Uterus (tissue), 4 donors: ENCODE measurements around the gene SLFN14. TPM values are rescaled to one million over a fixed set of nuclear protein-coding genes. Genes with fewer than 3 reads are reported as not detected.

Experiments
- DNase-seq, 2 donors: peaks; one replicate each; pipeline ENCODE4 v3.0.0-alpha.2; 2019 to 2020
- H3K27ac ChIP-seq, 2 donors: fragments of 200-600 bp; sonication (generic); 1 replicate in 1 of 2; 2 replicates in 1 of 2; pipeline ENCODE4 v1.5.1; 2016 to 2018
- H3K27me3 ChIP-seq, 2 donors: fragments of 200-600 bp; sonication (generic); one replicate each; pipeline ENCODE4 v1.5.1; 2018 to 2019; ENCODE audit warnings: control low read depth in 1 of 2
- H3K36me3 ChIP-seq, 2 donors: fragments of 200-600 bp; sonication (generic); one replicate each; pipeline ENCODE4 v1.5.1; 2019; ENCODE audit warnings: control low read depth in 1 of 2
- H3K4me1 ChIP-seq, 2 donors: fragments of 200-600 bp; sonication (generic); one replicate each; pipeline ENCODE4 v1.5.1; 2018 to 2019; ENCODE audit warnings: control low read depth in 1 of 2
- H3K4me3 ChIP-seq, 2 donors: fragments of 200-600 bp; sonication (generic); 1 replicate in 1 of 2; 2 replicates in 1 of 2; pipeline ENCODE4 v1.5.1; 2018 to 2019; ENCODE audit warnings: mild to moderate bottlenecking in 1 of 2
- H3K9me3 ChIP-seq, 2 donors: fragments of 200-600 bp; sonication (generic); one replicate each; pipeline ENCODE4 v1.5.1; 2019; ENCODE audit warnings: control low read depth in 1 of 2
- CTCF ChIP-seq, 4 experiments: fragments of 200-600 bp in 2 of 4; fragments of 450-650 bp in 2 of 4; sonication (generic) in 2 of 4; IDR thresholded peaks; one replicate each; pipeline ENCODE4 v1.5.1; 2016 to 2019; ENCODE audit warnings: antibody characterized with exemption in 4 of 4, mild to moderate bottlenecking in 2 of 4, moderate library complexity in 1 of 4
- POLR2A ChIP-seq, 2 donors: fragments of 450-650 bp; IDR thresholded peaks; one replicate each; pipeline ENCODE4 v1.6.1; 2016; ENCODE audit warnings: antibody characterized with exemption in 2 of 2, mild to moderate bottlenecking in 1 of 2, moderate library complexity in 1 of 2
- intact Hi-C: fragments of 100-400 bp; cut with DNase I; formaldehyde crosslinking; loops from one replicate; pipeline ENCODE4 v1.15.1; 2023; ENCODE audit warnings: low total_unique reads
- total RNA-seq, 4 donors: library from RNA; depleted of rRNA in 3 of 4; stranded (reverse); fragments of >200 nt in 3 of 4; gene quantifications; one replicate each; pipeline versions ENCODE4 v1.1.0 to v1.2.4, GENCODE V29; 2014 to 2023
- donor health status: DM: yes; HTN: yes; CAD: no.

Gene SLFN14
- total RNA-seq, 4 donors from 2014 or later, result 0.76 TPM; not detected in 3

DNA sequence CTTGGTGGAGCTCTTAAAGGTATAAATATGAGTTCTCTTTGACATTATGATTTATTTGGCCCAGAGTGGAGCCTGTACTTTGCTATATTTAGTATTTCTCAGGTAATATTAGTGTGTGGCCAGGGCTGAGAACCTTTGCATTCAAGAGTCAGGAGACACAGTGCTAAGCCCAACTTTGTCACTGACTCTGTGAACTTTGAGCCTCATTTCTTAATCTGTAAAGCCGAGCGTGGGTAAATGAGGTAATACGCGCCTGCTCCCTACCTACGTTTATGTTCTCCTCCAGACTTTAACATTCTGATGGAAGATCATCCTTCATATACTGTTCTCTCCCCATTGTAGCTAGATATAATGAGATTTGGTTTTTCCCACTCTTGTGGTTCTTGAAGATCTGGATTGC is 37.0 kb upstream of the SLFN14 start:
- no peaks in the 10 kb centered on the region for H3K9me3 ChIP-seq
- no peaks in the 10 kb centered on the region for H3K27me3 ChIP-seq
- H3K4me1 ChIP-seq, result no peaks in the 10 kb centered on the region
- intact Hi-C loops, result no loop called here
- no peak overlapping the region for H3K27ac ChIP-seq
- TF ChIP-seq CTCF (IDR thresholded peaks at IDR 0.05), result no peak
- no peak for TF ChIP-seq POLR2A (IDR thresholded peaks at IDR 0.05)
- DNase-seq, result no peak
- no peaks in the 10 kb centered on the region for H3K36me3 ChIP-seq
- H3K4me3 ChIP-seq, result no peak overlapping the region

- H3K4me1 ChIP-seq, result no peaks in the 10 kb centered on the region
- H3K9me3 ChIP-seq, result no peaks in the 10 kb centered on the region
- H3K27me3 ChIP-seq, result no peaks in the 10 kb centered on the region
- H3K4me3 ChIP-seq, result no peak overlapping the region
- no peak for DNase-seq
- H3K27ac ChIP-seq, result no peak overlapping the region
- intact Hi-C loops, result no loop called here
- no peaks in the 10 kb centered on the region for H3K36me3 ChIP-seq
- TF ChIP-seq POLR2A (IDR thresholded peaks at IDR 0.05), result no peak
- TF ChIP-seq CTCF (IDR thresholded peaks at IDR 0.05), result no peak
Observed at GRCh38 chr17:35596530-35597233, 36.1 kb upstream of the SLFN14 start.

- Histone ChIP-seq H3K36me3 (no peaks in the 10 kb centered on the region), H3K4me1 (no peaks in the 10 kb centered on the region), H3K27me3 (no peaks in the 10 kb centered on the region), H3K27ac (no peak overlapping the region), H3K4me3 (no peak overlapping the region), H3K9me3 (no peaks in the 10 kb centered on the region)
- no peak for DNase-seq
- intact Hi-C loops, result no loop called here
- TF ChIP-seq POLR2A (IDR thresholded peaks at IDR 0.05) (no peak), CTCF (IDR thresholded peaks at IDR 0.05) (no peak)
Observed at GRCh38 chr17:35596072-35596471, 35.5 kb upstream of the SLFN14 start.

DNA sequence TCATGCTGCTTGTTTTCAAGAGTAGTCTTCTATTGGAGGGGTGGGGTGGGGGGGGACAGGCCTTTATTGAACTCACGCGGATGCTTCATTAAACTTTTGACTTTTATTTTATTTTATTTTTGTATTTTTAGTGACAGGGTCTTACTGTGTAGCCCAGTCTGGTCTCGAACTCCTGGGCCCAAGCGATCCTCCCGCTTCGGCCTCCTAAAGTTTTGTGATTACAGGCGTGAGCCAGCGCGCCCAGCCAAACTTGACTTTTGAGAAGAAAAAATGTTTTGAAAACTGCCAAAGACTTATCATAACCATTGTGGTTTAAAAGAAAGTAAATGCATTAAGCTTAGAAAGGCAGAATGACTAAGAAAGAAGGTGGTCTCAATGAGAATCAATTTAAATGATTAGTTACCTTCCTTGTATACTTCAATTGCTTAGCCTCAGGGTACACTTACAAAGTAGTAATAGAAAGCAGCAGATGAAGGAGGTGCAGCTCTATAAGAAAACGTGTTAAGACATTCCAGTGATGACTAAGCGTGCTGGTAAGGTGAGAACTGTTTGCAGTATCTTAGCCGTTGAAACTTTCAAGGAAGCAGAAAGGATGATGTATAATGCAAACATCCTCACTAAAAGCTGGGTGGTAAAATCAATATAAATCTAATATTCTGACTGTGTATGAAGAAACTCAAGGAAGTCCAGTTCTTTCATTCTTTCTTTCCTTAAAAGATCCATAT is 27.7 kb upstream of the SLFN14 start:
- DNase-seq, result no peak
- peak overlapping the region; percentile 82 to 97 for H3K4me3 ChIP-seq
- no peaks in the 10 kb centered on the region for H3K27me3 ChIP-seq
- intact Hi-C loops, result no loop called here
- peak overlapping the region in 1 of 2 donors; percentile 73 for H3K27ac ChIP-seq
- no peaks in the 10 kb centered on the region for H3K4me1 ChIP-seq
- H3K36me3 ChIP-seq, result no peaks in the 10 kb centered on the region
- TF ChIP-seq CTCF (IDR thresholded peaks at IDR 0.05) (no peak), POLR2A (IDR thresholded peaks at IDR 0.05) (no peak)
- H3K9me3 ChIP-seq, result no peaks in the 10 kb centered on the region
